Activated T-helper 1 cell treated with anti-CD3 and anti-CD28 coated beads, Interleukin-12 subunit alpha, Interleukin-12 subunit beta, Interleukin-2, Interleukin-4 antibody, amounts not matched to agents 30 ng/mL and 10 ng/mL and 1 ng/mL, durations not matched to agents 14 hours and 24 hours and 36 hours (primary cell): ENCODE results near the gene DCTPP1. TPM values are rescaled to one million over a fixed set of nuclear protein-coding genes. Genes with fewer than 3 reads are reported as not detected.
A peak's percentile ranks its signal among the peaks of the same experiment; 100 is the strongest.
"Not testable (repeated sequence)": the region's sequence is repeated elsewhere in the genome, so short reads cannot be mapped to it uniquely, and the experiment has no call there.

Experiments
- DNase-seq: peaks from one replicate; pipeline ENCODE4 v3.0.0; 2021; ENCODE audit warnings: low spot score
- H3K27ac Mint-ChIP-seq: one replicate; pipeline ENCODE4 v1.8.0; 2021; ENCODE audit warnings: mild to moderate bottlenecking, mixed read lengths
- H3K27me3 Mint-ChIP-seq: one replicate; pipeline ENCODE4 v1.8.0; 2022; ENCODE audit warnings: mild to moderate bottlenecking, moderate library complexity, mixed read lengths; ENCODE audit not compliant: insufficient read depth
- H3K36me3 Mint-ChIP-seq: one replicate; pipeline ENCODE4 v1.8.0; 2021; ENCODE audit warnings: low read depth, mixed read lengths
- H3K4me1 Mint-ChIP-seq: one replicate; pipeline ENCODE4 v1.8.0; 2021; ENCODE audit warnings: low read depth, mixed read lengths
- H3K4me3 Mint-ChIP-seq: one replicate; pipeline ENCODE4 v1.8.0; 2021; ENCODE audit warnings: mild to moderate bottlenecking, moderate library complexity, mixed read lengths
- H3K9me3 Mint-ChIP-seq: one replicate; pipeline ENCODE4 v1.8.0; 2021; ENCODE audit warnings: mixed read lengths
- intact Hi-C: fragments of 100-400 bp; cut with micrococcal nuclease; formaldehyde crosslinking; loops from one replicate; pipeline ENCODE4 v1.15.1; 2024
- total RNA-seq: library from RNA; stranded (reverse); gene quantifications from 2 replicates; pipeline ENCODE4 v1.2.3, GENCODE V29; 2022

Gene DCTPP1
- total RNA-seq = 173 and 178 TPM in 2 replicates

GRCh38 chr16:30429678-30430427 is at the start of gene DCTPP1:
DCTPP1 (minus strand) TSS chr16:30430030; CDS start chr16:30429980, 50 bp downstream.
- Mint-ChIP-seq H3K4me3 (no peak within 1 kb of the TSS), H3K4me1 (peaks cover 31% of the 10 kb centered on the region), H3K36me3 (peaks cover 15% of the 10 kb centered on the region), H3K27me3 (no peaks in the 10 kb centered on the region), H3K9me3 (no peaks in the 10 kb centered on the region), H3K27ac (no peak within 1 kb of the TSS)
- DNase-seq = peak; percentile 96
- intact Hi-C loops = loop anchor here (1.0 kb wide), 15 partner anchors 15 to 492 kb away; partner anchors contain the start of genes ALDOA, FBRS, ITGAL and SEPHS2

GRCh38 chr16:30478766-30479478 is 49.1 kb upstream of the DCTPP1 start:
- intact Hi-C loops = loop anchor here (5.0 kb wide), 1 partner anchor 33 kb away; no protein-coding TSS in a partner anchor
- DNase-seq = no peak
- H3K27ac Mint-ChIP-seq = peak overlapping the region; percentile 71
- H3K4me3 Mint-ChIP-seq = no peak overlapping the region
- peaks cover 68% of the 10 kb centered on the region for H3K4me1 Mint-ChIP-seq
- no peaks in the 10 kb centered on the region for H3K27me3 Mint-ChIP-seq
- no peaks in the 10 kb centered on the region for H3K9me3 Mint-ChIP-seq
- peaks cover 65% of the 10 kb centered on the region for H3K36me3 Mint-ChIP-seq

- H3K27me3 Mint-ChIP-seq = not testable (repeated sequence)
- H3K4me1 Mint-ChIP-seq = peaks cover 58% of the 10 kb centered on the region
- intact Hi-C loops = loop anchor here (5.0 kb wide), 1 partner anchor 35 kb away; no protein-coding TSS in a partner anchor
Observed at GRCh38 chr16:30477773-30478172, 47.9 kb upstream of the DCTPP1 start.

DNA sequence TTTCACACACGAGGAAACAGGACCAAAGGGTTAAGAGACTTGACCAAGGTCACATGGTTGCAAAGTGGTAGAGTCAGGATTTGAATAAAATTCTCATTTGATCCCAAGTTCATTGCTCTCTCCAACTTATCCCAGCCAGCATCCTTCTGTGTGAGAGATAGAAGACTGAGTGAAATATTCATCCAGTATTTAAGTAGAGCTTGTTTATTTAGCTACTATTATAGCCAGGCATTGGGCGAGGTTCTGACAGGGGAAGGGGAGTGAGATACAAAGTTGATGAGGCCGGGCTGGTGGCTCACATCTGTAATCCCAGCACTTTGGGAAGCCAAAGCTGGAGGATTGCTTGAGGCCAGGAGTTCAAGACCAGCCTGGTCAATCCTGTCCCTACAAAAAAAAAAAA is 47.2 kb upstream of the DCTPP1 start:
- Mint-ChIP-seq H3K36me3 (peaks cover 58% of the 10 kb centered on the region), H3K27ac (peak overlapping the region; percentile 88), H3K27me3 (no peaks in the 10 kb centered on the region), H3K4me3 (peak overlapping the region; percentile 40), H3K9me3 (no peaks in the 10 kb centered on the region), H3K4me1 (peaks cover 57% of the 10 kb centered on the region)
- DNase-seq = no peak
- intact Hi-C loops = loop anchor here (5.0 kb wide), 1 partner anchor 35 kb away; no protein-coding TSS in a partner anchor

More at GRCh38 chr16:30477773-30478172, 47.9 kb upstream of the DCTPP1 start:
- peaks cover 63% of the 10 kb centered on the region for H3K36me3 Mint-ChIP-seq
- DNase-seq, H3K9me3 Mint-ChIP-seq: not testable (repeated sequence)
- H3K27ac Mint-ChIP-seq = peak overlapping the region; percentile 88
- peak overlapping the region; percentile 28 for H3K4me3 Mint-ChIP-seq

GRCh38 chr16:30474684-30475083 is 44.9 kb upstream of the DCTPP1 start:
- Mint-ChIP-seq H3K4me1 (peaks cover 65% of the 10 kb centered on the region), H3K27me3 (no peaks in the 10 kb centered on the region), H3K4me3 (peak overlapping the region; percentile 96), H3K36me3 (peaks cover 44% of the 10 kb centered on the region), H3K9me3 (no peaks in the 10 kb centered on the region), H3K27ac (peak overlapping the region; percentile 84)
- DNase-seq = no peak
- intact Hi-C loops = loop anchor here (5.0 kb wide), 1 partner anchor 38 kb away; no protein-coding TSS in a partner anchor

GRCh38 chr16:30474074-30474452 is 44.2 kb upstream of the DCTPP1 start:
- intact Hi-C loops = no loop called here
- Mint-ChIP-seq H3K27ac (peak overlapping the region; percentile 95), H3K4me1 (peaks cover 67% of the 10 kb centered on the region), H3K36me3 (peaks cover 40% of the 10 kb centered on the region), H3K9me3 (no peaks in the 10 kb centered on the region), H3K27me3 (no peaks in the 10 kb centered on the region), H3K4me3 (peak overlapping the region; percentile 96)
- DNase-seq = no peak

DNA sequence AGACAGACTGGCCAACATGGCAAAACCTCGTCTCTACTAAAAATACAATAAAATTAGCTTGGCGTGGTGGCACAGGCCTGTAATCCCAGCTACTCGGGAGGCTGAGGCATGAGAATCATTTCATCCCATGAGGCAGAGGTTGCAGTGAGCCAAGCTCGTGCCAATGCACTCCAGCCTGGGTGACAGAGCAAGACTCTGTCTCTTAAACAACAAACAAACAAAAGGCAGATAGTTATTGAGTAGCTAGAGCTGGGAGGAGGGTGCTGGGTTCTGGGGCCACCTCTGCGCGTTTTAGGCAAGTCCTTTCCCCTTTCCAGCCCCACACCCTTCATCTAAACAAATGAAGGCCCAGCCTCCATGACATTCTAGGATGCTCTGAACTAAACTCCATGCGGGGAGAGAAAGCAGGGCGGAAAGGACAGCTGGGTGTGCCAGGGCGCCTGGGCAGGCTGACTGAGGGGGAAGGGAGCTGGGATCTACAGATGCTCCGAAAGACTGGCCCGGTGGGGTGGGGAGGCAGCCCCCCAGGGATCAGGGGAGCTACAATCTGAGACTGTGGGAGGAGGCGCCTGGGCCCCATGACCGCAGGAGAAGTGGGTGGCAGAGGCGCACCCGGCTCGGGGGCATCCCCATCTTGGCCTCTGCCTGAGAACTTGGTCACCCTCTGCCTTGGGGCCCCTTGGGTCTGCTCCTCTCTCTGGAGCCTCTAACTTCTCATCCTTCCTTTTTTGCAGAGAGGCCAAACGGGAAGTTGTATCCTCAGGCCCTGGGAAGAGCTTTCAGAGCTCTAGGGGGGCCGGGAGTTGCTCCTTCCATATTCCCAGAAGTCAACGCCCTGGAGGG is 43.6 kb upstream of the DCTPP1 start:
- Mint-ChIP-seq H3K4me3 (peak overlapping the region; percentile 96), H3K4me1 (peaks cover 61% of the 10 kb centered on the region), H3K36me3 (peaks cover 37% of the 10 kb centered on the region), H3K27me3 (no peaks in the 10 kb centered on the region), H3K27ac (peak overlapping the region; percentile 95), H3K9me3 (no peaks in the 10 kb centered on the region)
- intact Hi-C loops = loop anchor here (2.0 kb wide), 1 partner anchor 61 kb away; the partner anchor contains the start of gene ZNF747
- peak; percentile 27 for DNase-seq

GRCh38 chr16:30472328-30472942 is 42.6 kb upstream of the DCTPP1 start, which contains the start of gene ITGAL:
ITGAL (plus strand) TSS chr16:30472742; CDS start chr16:30472838, 96 bp downstream.
- H3K4me3 Mint-ChIP-seq = peak within 1 kb of the TSS; percentile 96
- peak within 1 kb of the TSS; percentile 95 for H3K27ac Mint-ChIP-seq
- peaks cover 60% of the 10 kb centered on the region for H3K4me1 Mint-ChIP-seq
- peaks cover 33% of the 10 kb centered on the region for H3K36me3 Mint-ChIP-seq
- DNase-seq = peak; percentile 81
- H3K27me3 Mint-ChIP-seq = no peaks in the 10 kb centered on the region
- no peaks in the 10 kb centered on the region for H3K9me3 Mint-ChIP-seq
- intact Hi-C loops = loop anchor here (1.0 to 2.0 kb wide), 9 partner anchors 14 to 186 kb away; partner anchors contain the start of genes DCTPP1, FBRS, SEPHS2 and ZNF688

DNA sequence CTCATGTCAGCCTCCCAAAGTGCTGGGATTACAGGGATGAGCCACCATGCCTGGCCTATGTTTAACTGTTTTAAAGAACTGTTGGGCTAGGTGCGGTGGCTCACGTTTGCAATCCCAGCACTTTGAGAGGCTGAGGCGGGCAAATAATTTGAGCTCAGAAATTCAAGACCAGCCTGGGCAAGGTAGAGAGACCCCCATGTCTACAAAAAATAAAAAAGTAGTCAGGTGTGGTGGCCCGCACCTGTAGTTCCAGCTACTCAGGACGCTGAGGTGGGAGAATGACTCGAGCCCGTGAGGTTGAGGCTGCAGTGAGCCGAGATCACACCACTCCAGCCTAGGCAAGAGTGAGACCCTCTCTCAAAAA is 40.8 kb upstream of the DCTPP1 start:
- Mint-ChIP-seq H3K9me3 (no peaks in the 10 kb centered on the region), H3K27me3 (no peaks in the 10 kb centered on the region), H3K36me3 (peaks cover 23% of the 10 kb centered on the region), H3K4me3 (no peak overlapping the region), H3K4me1 (peaks cover 59% of the 10 kb centered on the region), H3K27ac (peak overlapping the region; percentile 92)
- intact Hi-C loops = no loop called here
- DNase-seq = no peak

GRCh38 chr16:30470170-30470512 is 40.3 kb upstream of the DCTPP1 start:
- H3K27me3 Mint-ChIP-seq = no peaks in the 10 kb centered on the region
- no peaks in the 10 kb centered on the region for H3K9me3 Mint-ChIP-seq
- DNase-seq = no peak
- intact Hi-C loops = no loop called here
- peak overlapping the region; percentile 4 for H3K4me3 Mint-ChIP-seq
- H3K27ac Mint-ChIP-seq = peak overlapping the region; percentile 92
- peaks cover 56% of the 10 kb centered on the region for H3K4me1 Mint-ChIP-seq
- H3K36me3 Mint-ChIP-seq = peaks cover 20% of the 10 kb centered on the region

GRCh38 chr16:30464078-30464477 is 34.2 kb upstream of the DCTPP1 start:
- Mint-ChIP-seq H3K27ac (no peak overlapping the region), H3K36me3 (peaks cover 6% of the 10 kb centered on the region), H3K4me3 (no peak overlapping the region), H3K4me1 (peaks cover 48% of the 10 kb centered on the region), H3K9me3 (no peaks in the 10 kb centered on the region), H3K27me3 (no peaks in the 10 kb centered on the region)
- intact Hi-C loops = no loop called here
- no peak for DNase-seq

- not testable (repeated sequence) for H3K27me3 Mint-ChIP-seq, H3K9me3 Mint-ChIP-seq
- peak overlapping the region; percentile 44 for H3K27ac Mint-ChIP-seq
Observed at GRCh38 chr16:30461426-30461825, 31.6 kb upstream of the DCTPP1 start.

More at GRCh38 chr16:30461426-30461825, 31.6 kb upstream of the DCTPP1 start:
- H3K36me3 Mint-ChIP-seq, intact Hi-C loops, H3K4me3 Mint-ChIP-seq, DNase-seq: not testable (repeated sequence)
- H3K4me1 Mint-ChIP-seq = peaks cover 64% of the 10 kb centered on the region
